NCI-H2196 treated with DMSO at 0.1 percent for 48 hours (cell line): ENCODE measurements around the gene SMC3.
"Not testable (repeated sequence)": the region's sequence is repeated elsewhere in the genome, so short reads cannot be mapped to it uniquely, and the experiment has no call there.

Experiments
- DNase-seq: peaks from one replicate; lab custom pipeline; 2025; ENCODE audit not compliant: unreplicated experiment; lab: John Stamatoyannopoulos, UW

SMC3 gene

DNA sequence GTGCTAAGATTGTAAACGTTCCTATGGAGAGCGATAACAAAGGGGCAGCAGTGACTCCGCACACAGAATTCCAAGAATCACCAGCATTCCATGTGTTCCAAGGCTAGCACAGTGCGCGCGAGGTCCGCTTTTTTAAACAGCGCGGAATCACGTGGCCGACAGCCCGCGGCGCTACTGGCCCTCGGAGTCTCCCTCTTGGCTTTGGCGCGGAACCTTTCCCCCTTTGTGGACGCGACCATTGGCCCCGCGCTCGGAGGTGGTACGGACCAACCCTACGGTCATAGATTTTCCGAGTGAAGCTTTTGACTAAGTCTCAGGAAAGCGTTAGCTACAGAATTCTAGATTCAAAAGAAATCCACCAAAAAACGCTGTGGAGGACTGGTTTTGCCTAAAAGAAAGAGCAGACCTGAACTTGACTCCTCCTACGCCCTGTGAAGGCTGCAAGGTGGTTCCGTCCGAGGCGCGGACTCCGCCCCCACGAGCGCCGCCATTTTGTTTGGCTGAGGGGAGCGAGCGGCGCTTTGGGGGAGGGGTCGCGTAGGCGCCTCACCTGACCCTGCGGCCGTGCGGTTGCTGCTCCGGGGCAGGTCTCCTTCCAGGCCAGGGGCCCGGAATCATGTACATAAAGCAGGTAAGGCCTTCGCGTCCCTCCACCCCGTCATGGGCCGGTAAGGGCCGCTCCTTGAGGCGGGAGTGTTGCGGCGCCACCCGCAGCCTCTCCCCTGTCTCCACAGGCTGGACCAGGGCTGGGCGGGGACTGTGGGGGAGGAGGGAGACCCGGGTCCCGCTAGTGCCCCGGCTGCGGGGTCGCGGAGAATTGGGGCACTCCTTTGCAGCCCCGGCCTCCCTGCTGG, at the start of gene SMC3:
Gene SMC3 (plus strand): TSS at position 495 of the 854 bp plus-strand sequence. CDS start 122 bp downstream, at position 617.
- DNase-seq: peak; percentile 62

DNA sequence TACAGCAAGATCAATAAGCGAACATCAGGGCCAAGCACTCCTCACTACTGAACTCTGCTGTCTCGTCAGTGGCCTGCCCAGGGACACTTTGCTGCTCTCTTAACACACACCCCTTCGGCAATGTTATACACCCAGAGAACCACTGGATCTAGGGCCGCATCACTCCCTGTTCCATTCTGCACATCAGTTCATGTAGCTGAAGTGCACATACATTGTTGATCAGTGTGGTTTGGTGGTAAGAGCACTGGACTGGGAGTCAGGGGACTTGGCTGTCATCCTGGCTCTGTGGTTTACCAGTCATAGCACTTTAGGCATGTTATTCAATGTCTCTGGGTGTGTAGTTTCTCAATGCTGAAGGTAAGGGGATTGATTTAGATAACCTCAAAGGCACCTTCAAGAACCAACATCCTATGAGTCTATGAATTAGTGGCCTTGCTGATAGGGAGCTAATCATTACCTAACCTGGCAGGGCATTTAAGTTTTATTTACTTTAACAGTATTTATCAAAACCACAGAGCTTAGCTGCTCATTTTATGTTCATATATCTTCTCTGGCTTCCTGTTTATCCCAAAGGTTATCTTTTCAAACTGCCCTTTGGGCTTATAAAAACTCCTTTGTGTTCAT, 45.0 kb upstream of the SMC3 start:
- no peak for DNase-seq

DNA sequence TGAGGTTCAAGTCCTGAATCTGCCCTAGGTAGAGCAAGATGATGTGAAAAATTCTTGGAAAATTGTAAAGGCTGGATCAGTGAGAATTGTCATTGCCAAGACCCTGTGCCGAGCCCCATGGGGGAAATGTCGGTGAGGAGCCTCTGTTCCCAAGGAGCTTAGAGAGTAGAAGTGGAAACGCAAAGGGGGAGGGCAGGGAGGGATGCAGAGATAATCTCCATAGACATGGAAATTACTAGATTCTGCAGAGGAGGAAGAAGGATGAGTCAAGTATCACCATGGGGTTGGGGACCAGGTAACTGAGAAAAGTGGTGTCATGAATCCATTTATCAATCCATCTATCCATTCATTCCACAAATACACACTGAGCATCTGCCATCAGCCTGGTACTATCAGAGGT, 43.8 kb upstream of the SMC3 start:
- no peak for DNase-seq

DNA sequence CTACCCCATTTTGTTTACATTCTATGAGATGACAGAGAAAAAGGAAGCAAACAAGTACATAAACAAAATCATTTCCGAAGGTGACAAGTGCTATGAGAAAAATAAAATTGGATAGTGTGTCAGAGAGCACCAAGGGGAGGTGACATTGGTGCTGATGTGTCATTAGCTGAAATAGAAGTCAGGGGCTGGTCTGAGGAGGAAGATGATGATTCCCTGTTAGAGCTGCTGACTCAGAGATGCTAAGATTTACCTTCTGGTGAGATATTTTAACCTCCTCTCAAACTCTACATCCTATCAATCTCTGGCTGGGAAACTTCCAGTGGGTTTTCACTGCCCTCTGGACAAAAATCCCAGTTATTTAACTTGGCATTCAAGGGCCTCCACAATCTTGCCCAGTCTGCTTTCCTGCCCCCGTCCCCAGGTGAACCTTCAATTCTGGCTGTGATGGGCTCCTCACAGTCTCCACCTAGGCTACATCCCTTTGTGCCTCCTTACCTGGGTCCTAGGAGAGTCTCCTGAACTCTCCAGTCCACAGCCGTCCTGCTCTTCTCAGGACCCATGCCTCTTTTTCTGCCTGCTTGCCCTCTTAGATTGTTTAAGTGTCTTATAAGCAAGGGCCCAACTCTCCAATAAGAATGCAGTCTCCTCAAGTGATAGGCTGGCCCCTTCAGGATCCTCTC, 43.2 kb upstream of the SMC3 start:
- no peak for DNase-seq

DNA sequence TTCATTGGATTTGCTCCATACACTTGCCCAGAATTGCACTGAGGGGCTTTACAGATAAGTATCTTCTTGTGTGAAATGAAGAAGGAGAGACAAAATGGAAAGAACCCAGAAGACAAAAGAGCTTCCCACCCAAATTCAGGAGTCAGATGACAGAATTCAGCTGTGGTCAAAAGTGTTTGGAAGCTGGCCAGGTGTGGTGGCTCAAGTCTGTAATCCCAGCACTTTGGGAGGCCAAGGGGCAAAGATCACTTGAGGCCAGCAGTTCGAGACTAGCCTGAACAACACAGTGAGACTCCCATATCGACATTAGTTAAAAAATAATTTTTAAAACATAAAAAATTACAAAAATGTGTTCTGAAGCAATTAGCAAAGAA, 42.6 kb upstream of the SMC3 start:
- no peak for DNase-seq

DNA sequence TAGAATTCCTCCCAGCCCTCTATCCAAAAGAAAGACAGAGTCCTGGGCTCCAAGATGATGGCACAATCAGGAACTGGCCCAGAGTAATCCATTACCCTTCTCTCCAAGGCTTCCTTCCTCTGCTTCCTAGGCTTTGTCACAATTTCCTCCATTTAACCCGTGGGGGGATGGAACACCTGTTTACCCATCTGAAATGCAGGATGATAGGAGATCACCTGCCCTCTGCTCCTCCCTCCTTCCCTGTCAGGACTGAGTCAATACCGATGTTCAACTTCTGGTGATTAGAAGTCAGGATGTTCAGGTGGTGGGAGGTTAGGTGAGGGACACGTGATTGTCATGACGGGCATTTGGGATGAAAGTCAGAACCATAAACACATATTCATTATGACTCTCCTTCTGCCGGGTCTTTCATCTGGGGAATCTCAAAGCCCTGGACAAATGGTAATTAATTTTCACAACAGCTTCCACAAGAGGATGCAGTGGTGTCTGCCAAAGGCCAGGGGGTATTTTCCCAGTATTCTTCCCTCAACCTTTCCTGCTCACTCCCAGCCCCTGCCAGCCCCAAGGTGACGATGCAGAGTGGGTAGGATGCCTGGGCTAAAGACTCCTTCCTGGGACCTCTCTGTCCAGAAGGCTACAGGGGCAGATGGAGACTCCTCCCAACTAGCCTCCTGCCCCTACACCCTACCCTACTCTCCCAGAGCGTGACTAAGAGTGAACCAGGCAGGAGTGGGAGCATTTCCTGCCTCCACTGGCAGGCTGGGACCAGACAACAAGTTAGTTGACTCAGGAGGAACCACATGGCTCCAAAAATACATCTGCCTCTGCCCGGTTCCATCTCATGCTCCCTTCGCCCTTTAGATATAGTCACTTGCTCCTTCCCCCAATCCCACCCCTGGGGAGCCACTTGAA, 41.9 kb upstream of the SMC3 start:
- DNase-seq: no peak

DNA sequence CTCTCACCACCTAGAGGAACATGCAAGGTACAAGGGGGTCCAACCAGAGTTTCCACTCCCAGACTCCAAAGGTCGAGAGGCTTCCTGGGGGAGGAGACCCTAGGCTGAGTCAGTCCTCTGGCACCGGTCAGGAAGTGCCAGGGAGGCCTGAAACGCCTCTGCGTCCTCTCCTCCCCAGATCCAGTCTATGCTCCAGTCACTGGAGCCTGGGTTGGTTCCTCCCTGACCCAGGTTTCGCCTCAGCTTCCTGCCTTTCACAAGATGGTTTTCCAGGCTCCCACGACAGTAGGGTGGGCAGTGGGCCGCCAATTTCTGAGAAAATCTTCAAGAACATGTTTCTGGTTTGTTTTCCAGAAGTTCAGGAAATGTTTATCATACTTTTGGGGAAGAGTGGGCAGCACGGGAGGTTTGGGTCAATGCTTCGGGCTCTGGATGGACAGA, 39.7 kb upstream of the SMC3 start:
- no peak for DNase-seq

DNA sequence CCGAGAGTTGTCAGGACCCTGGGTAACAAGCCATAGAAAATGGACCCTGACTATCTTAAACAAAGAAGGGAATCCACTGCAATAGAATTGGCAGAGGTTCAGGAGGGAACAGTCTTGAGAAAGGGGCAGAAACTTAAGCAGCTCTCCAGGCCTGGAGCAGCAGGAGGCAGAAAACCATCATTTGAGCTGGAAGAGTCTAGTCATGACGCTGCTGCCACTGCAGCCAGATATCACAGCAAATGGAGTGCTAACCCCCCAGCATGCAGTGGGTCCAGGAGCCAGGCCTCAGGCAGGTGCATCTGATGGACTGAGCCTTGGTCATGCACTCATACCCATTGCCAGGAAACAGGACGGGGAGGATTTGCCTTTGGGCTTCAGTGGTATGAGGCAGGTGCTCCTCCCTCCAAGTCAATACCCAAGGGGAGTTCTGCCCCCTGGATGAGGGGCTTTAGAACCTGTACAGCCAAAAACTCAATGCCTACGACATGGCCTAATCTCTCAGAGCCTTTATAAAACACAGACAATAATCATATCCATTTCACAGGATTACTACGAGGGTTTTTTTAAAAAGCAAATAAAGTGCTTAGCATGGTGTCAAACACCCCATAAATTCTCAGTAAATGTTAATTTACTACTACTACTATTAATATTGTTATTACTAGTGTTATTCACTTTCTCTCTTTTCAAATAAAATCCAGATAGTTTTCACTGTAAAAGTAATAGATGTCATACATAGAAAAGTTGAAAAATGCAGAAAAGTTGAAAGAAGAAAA, 39.1 kb upstream of the SMC3 start:
- no peak for DNase-seq

DNA sequence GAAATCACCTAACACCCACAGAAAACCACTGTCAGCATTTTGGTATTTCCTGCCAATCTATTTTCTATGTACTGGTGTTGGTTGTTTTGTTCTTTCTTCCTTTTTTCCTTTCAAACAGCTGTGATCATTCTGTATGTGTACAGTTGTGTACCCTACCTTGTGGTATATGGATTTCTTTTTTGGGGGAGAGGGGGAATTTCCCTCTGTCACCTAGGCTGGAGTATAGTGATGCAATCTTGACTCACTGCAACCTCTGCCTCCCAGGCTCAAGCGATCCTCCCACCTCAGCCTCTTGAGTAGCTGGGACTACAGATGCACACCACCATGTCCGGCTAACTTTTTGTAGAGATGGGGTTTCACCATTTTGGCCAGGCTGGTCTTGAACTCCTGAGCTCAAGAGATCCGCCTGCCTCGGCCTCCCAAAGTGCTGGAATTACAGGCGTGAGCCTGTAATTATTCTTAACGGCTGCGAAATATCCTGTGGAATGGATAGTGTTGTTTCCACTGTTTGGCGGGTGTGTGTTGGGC, 38.4 kb upstream of the SMC3 start:
- not testable (repeated sequence) for DNase-seq

DNA sequence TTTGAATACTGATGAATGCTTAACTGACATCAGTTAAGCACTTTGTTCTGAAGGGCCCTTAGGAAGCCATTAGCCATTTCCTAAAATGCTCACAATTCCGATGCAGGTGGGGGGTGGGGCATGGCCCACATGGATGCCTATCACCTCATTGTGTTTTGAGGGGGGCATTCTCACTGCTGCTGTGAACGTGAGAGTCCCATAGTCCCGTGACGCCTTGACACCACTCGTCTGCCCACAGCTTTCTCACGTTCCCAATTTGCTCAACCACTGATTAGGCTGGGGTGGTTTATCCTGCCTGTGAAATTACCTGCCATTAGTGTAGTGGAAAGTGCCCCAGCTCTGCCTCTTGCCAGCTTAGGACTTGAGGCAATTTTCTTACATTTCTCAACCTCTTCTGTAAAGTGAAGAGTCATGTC, 37.9 kb upstream of the SMC3 start:
- DNase-seq: no peak

DNA sequence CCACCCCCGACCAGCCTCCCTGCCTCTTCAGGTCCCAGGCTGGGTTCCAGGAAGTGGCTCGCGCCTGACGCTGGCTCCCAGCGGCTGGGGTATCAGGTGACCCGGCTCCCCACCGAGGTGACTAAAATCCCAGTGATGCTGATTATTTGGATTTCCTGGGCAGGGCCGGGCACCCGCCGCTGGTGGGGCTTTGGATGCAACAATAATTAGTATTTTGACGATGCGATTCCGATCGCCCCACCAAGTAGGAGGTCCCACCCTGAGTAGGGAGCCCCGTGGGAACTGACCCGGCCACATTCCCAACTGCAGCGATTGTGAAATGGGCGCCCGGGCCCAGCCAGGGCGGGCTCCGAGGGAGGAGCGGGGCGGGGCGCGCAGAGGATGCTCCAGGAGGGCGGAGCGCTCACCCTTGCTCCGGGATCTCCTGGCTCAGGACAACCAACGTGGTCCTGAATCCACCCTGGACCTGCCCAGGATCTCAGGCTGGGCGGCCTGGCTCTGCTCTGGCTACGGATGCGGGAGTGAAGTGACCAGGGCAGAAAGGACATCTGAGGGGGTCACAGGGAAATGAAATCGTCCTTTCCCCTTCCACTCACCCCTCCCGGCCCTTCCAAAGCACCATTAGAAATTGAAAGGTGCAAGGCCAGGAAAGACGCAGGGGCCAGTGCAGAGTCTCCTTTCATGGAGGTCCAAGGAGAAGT, 37.2 kb upstream of the SMC3 start:
- DNase-seq: no peak

DNA sequence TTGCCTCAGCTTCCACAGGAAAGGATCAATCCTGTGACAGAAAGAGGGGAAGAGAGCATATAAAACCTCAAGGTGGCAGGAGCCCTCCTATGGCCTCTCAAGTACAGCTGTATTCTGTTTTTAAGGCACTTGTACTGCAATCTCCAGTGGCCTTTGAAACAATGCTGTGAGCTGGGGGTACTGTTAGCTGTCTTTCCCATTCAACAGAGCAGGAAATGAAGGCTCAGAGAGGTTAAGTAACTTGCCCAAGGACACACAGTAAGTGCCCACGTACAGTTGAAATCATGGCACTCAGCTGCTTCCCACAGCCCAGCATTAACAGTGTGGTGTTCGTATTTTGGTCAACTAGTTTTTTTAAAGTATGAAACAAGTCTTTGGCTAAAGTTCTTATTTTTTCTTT, 35.8 kb upstream of the SMC3 start:
- no peak for DNase-seq

DNA sequence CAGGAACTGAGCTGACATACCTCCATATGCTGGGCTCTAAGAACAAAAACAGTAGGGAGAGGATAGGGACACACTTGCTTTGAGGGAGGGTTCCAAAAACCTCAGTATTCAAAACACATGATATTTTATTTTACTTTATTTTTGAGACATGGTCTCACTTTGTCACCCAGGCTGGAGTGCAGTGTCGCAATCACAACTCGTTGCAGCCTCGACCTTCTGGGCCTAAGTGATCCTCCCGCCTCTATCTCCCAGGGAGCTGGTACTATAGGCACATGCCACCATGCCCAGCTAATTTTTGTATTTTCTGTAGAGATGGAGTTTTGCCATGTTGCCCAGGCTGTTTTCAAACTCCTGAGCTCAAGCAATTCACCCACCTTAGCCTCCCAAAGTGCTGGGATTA, 34.9 kb upstream of the SMC3 start:
- DNase-seq: not testable (repeated sequence)

DNA sequence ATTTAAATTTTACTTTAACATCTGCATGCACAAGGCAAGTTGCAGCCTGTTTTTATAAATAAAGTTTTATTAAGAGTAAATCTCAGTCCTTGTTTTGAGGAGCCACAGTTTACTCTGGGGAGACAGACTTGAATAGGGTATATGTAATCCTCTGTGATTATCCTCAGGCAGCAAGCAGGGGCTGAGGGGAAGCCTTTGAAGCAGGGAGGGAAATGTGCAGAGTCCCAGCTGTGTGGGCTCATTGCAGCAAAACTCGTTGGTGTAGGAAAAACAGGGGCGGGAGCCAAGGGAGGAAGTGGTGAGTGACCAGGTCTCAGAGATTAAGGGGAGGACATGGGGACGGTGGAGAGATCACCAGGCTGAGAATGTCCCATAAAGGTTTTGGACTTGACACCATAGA, 34.3 kb upstream of the SMC3 start:
- no peak for DNase-seq

DNA sequence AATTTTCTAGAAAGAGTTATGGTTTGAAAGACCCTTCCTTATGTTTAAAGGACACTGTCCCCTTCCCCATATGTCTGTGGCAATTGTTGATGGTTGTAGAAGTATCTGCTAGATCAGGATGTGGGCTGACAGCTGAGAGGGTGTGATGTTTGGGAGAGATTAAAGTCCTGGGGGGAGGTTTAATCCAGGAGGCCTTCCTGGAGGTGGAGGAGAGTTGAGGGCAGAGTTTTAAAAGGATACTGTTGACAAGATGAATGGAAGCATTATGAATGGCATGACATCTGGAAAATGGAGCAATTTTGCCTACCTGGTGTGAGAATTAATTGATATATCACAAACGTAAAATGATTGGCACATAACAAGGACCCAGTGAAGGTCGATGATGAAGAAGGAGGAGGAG, 32.9 kb upstream of the SMC3 start:
- no peak for DNase-seq

DNA sequence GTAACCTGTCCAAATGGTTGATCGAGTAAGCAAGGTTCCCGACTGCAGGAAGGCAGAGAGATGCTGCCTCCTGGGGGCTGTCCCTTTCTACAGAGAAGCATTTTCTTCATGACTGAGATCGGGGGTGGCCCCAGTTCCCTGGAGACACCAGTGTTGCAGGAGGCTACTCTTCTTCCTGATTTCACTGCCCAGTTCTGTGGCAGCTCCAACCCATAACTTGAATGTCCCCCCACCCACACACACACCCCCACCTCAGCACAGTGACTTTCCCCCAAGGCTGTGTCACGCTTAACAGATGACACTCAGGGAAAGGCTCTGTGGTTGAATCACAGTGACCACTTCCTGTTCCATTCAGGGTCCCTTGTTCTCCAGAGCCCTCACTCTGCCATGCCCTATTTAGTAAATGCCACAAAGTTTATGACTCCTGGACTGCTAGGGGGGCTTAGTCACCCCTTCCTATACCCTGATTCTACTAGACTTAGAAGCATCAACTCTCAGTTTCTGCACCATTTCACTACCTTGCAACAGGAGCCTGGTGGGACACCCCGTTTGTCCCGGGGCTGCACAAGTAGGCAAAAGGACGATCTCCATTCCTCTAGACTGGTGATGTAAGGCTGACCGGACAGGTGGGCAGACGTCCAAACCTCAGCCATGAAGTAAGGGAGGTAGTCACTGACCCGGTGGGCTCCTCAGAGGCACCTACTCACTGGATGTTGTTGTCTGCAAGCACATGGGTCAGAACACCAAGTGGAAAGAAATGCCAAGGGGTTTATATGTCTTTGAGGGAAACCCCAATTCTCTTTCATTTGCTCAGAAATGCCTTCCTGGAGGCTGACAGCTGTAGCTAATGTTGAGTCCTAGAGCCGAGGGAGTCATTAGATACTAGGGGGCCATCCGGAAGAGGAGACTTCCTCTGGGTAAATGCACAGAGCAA, 31.3 kb upstream of the SMC3 start:
- DNase-seq: no peak

DNA sequence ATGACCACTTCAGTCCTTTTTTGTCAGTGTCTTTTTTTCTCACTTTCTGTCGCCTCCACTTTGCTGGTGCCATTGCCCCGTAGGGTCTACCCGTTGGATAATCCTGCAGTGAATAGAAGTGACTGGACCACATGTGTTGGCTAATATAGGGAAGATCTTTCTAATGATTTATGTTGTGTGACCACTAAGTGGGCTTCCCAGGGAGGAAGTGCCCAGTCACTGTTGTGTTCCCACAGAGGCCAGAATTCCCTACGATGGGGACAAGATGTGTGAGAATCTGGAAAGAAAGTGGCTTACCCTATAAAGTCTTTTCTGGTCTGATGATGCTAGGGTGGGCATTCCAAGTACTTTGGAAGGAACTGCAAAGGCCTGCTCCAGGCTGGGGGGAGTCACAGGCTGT, 28.4 kb upstream of the SMC3 start:
- no peak for DNase-seq

DNA sequence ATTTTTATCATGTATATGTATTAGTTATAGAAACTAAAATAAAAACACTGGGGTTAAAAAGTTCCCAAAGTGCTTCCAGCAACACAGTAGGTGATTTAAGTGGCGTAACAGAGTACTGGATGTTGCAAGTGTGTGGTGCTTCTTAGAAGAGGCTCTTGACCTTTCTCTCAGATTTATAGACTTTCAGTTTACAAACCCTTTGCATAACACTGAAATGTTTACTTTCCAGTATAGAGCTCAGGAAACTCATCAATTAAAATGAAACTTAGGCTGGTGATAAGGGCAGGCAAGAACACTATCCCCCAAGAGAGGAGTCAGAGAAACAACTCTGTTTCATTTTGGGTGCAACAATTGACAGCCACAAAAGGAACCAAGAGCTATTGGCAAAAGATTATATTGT, 27.5 kb upstream of the SMC3 start:
- DNase-seq: no peak
